Activated CD4-positive, alpha-beta T cell treated with anti-CD3 and anti-CD28 coated beads for 36 hours (primary cell): ENCODE measurements around the gene PNO1. TPM values are rescaled to one million over a fixed set of nuclear protein-coding genes. Genes with fewer than 3 reads are reported as not detected.
"Not testable (repeated sequence)": the region's sequence is repeated elsewhere in the genome, so short reads cannot be mapped to it uniquely, and the experiment has no call there.

Experiments
- ATAC-seq: fragments of 200-7000 bp; cut with Tn5 transposase; one replicate; pipeline ENCODE4 v1.10.0; 2021; ENCODE audit warnings: mild to moderate bottlenecking, moderate library complexity
- CTCF ChIA-PET: fragments of 350-600 bp; sonication (Branson Sonifier 250); formaldehyde crosslinking; loops from one replicate; lab custom pipeline; 2021; ENCODE audit warnings: antibody characterized with exemption; lab: Charles Lee
- POLR2A ChIA-PET: fragments of 350-600 bp; sonication (Branson Sonifier 250); formaldehyde crosslinking; loops from one replicate; lab custom pipeline; 2021; ENCODE audit warnings: antibody characterized with exemption, inconsistent platforms; lab: Charles Lee
- DNase-seq: peaks from one replicate; pipeline ENCODE4 v3.0.0-alpha.2; 2020
- H3K27ac Mint-ChIP-seq: one replicate; pipeline ENCODE4 v1.8.0; 2021; ENCODE audit warnings: mixed read lengths
- H3K27me3 Mint-ChIP-seq: one replicate; pipeline ENCODE4 v1.8.0; 2021; ENCODE audit warnings: mixed read lengths
- H3K36me3 Mint-ChIP-seq: one replicate; pipeline ENCODE4 v1.8.0; 2021; ENCODE audit warnings: low read depth, mixed read lengths
- H3K4me1 Mint-ChIP-seq: one replicate; pipeline ENCODE4 v1.8.0; 2021; ENCODE audit warnings: mixed read lengths
- H3K4me3 Mint-ChIP-seq: one replicate; pipeline ENCODE4 v1.8.0; 2021; ENCODE audit warnings: mild to moderate bottlenecking, moderate library complexity, mixed read lengths
- H3K9me3 Mint-ChIP-seq: one replicate; pipeline ENCODE4 v1.8.0; 2021; ENCODE audit warnings: low read depth, mixed read lengths
- intact Hi-C, 2 experiments: fragments of 100-400 bp; cut with DNase I in 1 of 2; cut with micrococcal nuclease in 1 of 2; formaldehyde crosslinking; loops; one replicate each; pipeline versions ENCODE4 v1.14.2 to v1.15.1; 2022 to 2024; cut with DNase I, micrococcal nuclease
- total RNA-seq, 2 experiments: library from RNA; stranded (reverse); gene quantifications; one replicate each; pipeline ENCODE4 v1.2.3, GENCODE V29; 2021

Gene PNO1
- 10 to 100 TPM; 15.7 to 20.5 TPM for total RNA-seq

DNA sequence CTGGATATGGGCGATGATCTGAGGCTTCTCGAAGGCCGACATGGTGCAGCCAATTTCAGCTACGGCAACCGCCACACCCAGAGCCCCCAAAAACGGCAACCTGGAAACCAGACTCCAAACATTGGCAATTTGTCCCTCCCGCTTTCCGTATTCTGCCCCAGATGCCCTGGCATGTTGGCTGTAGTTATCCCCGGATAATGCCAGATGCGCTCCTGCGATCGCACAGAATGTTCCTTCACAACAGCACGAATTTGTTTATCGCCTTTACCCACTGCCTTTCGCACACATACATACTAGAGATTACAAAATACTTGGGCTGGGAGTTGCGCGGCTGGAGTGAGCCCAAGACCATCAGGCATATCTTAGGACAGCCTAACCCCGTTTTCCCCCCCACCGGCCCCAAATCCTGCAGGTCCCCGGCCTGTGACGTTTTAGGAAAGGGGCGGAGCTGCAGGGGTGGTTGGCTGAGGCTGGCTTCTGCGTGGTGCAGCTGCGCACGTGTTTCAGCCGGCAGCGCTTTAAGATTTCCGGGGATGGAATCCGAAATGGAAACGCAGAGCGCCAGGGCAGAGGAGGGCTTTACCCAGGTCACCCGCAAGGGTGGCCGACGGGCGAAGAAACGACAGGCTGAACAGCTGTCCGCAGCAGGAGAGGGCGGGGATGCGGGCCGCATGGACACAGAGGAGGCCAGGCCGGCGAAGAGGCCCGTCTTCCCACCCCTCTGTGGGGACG is at the start of gene PNO1:
Gene PNO1, plus strand, starts transcription at position 487 of the 732 bp plus-strand sequence. Its CDS starts 47 bp downstream, at position 534.
- peak; percentile 98 for DNase-seq
- POLR2A ChIA-PET, result interaction anchor here (0.6 to 1.9 kb wide), 5 partner anchors 12 to 95 kb away, joined by 3 to 13 read pairs (median 3); partner anchors contain the start of gene PPP3R1
- peak within 1 kb of the TSS; percentile 100 for H3K27ac Mint-ChIP-seq
- ATAC-seq, result peak; percentile 93
- CTCF ChIA-PET, result interaction anchor here (0.6 to 1.5 kb wide), 5 partner anchors 12 to 46 kb away, joined by 3 to 4 read pairs (median 4); no protein-coding TSS in a partner anchor
- no peaks in the 10 kb centered on the region for H3K27me3 Mint-ChIP-seq
- no peaks in the 10 kb centered on the region for H3K9me3 Mint-ChIP-seq
- H3K36me3 Mint-ChIP-seq, result peaks cover 37% of the 10 kb centered on the region
- peak within 1 kb of the TSS; percentile 97 for H3K4me3 Mint-ChIP-seq
- peaks cover 51% of the 10 kb centered on the region for H3K4me1 Mint-ChIP-seq
- intact Hi-C loops, result loop anchor here (1.0 to 5.0 kb wide), 8 partner anchors 35 to 760 kb away; partner anchors contain the start of genes C1D (in 2 of the 2), APLF (in 1 of the 2), ETAA1 (in 1 of the 2) and FBXO48 (in 1 of the 2)

- H3K27ac Mint-ChIP-seq, result no peak overlapping the region
- ATAC-seq (no peak), DNase-seq (no peak)
- ChIA-PET POLR2A (no interaction called here), CTCF (interaction anchor here (0.5 to 1.0 kb wide), 3 partner anchors 14 to 22 kb away, joined by 3 to 5 read pairs (median 3); no protein-coding TSS in a partner anchor)
- H3K36me3 Mint-ChIP-seq, result peaks cover 3% of the 10 kb centered on the region
- no peak overlapping the region for H3K4me3 Mint-ChIP-seq
- H3K9me3 Mint-ChIP-seq, result peaks cover 14% of the 10 kb centered on the region
- H3K4me1 Mint-ChIP-seq, result no peaks in the 10 kb centered on the region
- intact Hi-C loops, result no loop called here
- no peaks in the 10 kb centered on the region for H3K27me3 Mint-ChIP-seq
These were observed 49.6 kb upstream of the PNO1 start for GRCh38 chr2:68108120-68108519.

GRCh38 chr2:68110102-68110501 is 47.6 kb upstream of the PNO1 start:
- ATAC-seq, result no peak
- CTCF ChIA-PET, result interaction anchor here (0.8 kb wide), 1 partner anchor 12 kb away, joined by 3 read pairs; no protein-coding TSS in a partner anchor
- intact Hi-C loops, result no loop called here

DNA sequence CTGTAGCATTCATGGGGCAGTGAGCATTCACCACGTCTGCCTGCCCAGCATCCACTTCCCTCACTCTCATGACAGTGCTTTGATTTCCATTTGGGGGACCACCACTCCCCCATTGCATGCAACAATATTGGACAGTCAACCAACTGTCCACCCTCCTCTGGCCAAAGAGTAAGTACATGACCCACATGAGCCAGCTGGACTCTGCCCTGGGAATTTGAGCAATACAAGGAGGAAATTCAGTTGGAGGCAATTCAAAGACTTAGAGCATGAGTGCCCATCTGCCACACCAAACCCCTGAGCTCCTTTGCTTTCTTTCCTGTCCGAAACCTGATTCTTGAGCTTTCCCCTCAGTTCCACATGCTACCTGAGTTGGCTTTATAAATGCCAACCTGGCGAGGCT is 41.7 kb upstream of the PNO1 start:
- Mint-ChIP-seq H3K36me3 (no peaks in the 10 kb centered on the region), H3K9me3 (no peaks in the 10 kb centered on the region), H3K4me3 (no peak overlapping the region), H3K27me3 (no peaks in the 10 kb centered on the region), H3K4me1 (no peaks in the 10 kb centered on the region), H3K27ac (no peak overlapping the region)
- ChIA-PET CTCF (interaction anchor here (1.4 kb wide), 1 partner anchor 14 kb away, joined by 4 read pairs; no protein-coding TSS in a partner anchor), POLR2A (interaction anchor here (0.6 kb wide), 1 partner anchor 176 kb away, joined by 3 read pairs; no protein-coding TSS in a partner anchor)
- no peak for DNase-seq
- no peak for ATAC-seq
- intact Hi-C loops, result no loop called here

More at GRCh38 chr2:68110102-68110501, 47.6 kb upstream of the PNO1 start:
- Mint-ChIP-seq H3K9me3 (peaks cover 12% of the 10 kb centered on the region), H3K4me3 (no peak overlapping the region), H3K36me3 (peaks cover 3% of the 10 kb centered on the region), H3K27me3 (no peaks in the 10 kb centered on the region), H3K4me1 (no peaks in the 10 kb centered on the region), H3K27ac (no peak overlapping the region)
- POLR2A ChIA-PET, result no interaction called here
- DNase-seq, result no peak

GRCh38 chr2:68117922-68118321 is 39.8 kb upstream of the PNO1 start:
- CTCF ChIA-PET, H3K4me3 Mint-ChIP-seq, ATAC-seq, H3K4me1 Mint-ChIP-seq, DNase-seq, POLR2A ChIA-PET, H3K36me3 Mint-ChIP-seq, H3K27me3 Mint-ChIP-seq, H3K27ac Mint-ChIP-seq, H3K9me3 Mint-ChIP-seq, intact Hi-C loops: not testable (repeated sequence)

DNA sequence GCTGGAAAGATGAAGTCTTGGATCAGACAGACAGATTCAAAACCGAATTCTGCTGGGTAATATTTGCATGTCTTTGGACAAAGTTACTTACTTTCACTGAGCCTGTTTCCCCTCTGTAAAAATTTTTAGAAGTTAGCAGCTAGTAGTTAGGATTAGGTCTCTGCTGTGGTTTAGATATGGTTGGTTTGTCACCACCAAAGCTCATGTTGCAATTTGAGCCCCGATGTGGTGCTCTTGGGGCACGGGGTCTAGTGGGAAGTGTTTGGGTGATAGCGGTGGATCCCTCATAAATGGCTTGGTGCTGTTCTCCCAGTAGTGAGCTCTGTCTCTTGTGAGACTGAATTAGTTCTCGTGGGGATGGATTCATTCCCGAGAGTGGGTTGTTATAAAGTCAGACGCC is 38.9 kb upstream of the PNO1 start:
- no peak for DNase-seq
- ChIA-PET CTCF (interaction anchor here (0.9 kb wide), 1 partner anchor 164 kb away, joined by 3 read pairs; no protein-coding TSS in a partner anchor), POLR2A (no interaction called here)
- intact Hi-C loops, result no loop called here
- no peaks in the 10 kb centered on the region for H3K36me3 Mint-ChIP-seq
- peaks cover 2% of the 10 kb centered on the region for H3K4me1 Mint-ChIP-seq
- ATAC-seq, result no peak
- no peak overlapping the region for H3K4me3 Mint-ChIP-seq
- no peak overlapping the region for H3K27ac Mint-ChIP-seq
- H3K27me3 Mint-ChIP-seq, result no peaks in the 10 kb centered on the region
- H3K9me3 Mint-ChIP-seq, result no peaks in the 10 kb centered on the region

DNA sequence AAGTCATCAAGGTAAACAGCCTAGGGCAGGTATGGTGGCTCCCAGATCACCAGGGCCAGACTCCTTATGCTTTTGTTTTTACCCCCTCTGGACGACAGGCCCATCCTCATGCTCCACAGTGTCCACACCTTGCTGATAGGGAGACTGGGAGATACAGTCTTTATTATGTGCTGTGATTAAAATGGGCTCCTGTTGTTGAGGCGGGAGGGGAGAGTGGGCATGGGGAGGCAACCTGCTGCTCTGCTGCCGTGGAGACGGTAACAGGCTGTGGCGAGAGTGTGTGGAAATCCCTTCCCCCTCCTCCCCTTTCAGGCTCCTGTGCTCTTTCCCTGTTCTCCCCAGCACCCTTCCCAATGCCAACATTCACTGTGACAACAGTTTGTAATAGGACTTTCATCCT is 38.2 kb upstream of the PNO1 start:
- no peak overlapping the region for H3K27ac Mint-ChIP-seq
- H3K27me3 Mint-ChIP-seq, result no peaks in the 10 kb centered on the region
- H3K9me3 Mint-ChIP-seq, result no peaks in the 10 kb centered on the region
- POLR2A ChIA-PET, result no interaction called here
- H3K36me3 Mint-ChIP-seq, result no peaks in the 10 kb centered on the region
- DNase-seq (no peak), ATAC-seq (no peak)
- CTCF ChIA-PET, result interaction anchor here (0.9 to 5.1 kb wide), 2 partner anchors 164 kb away, joined by 3 to 72 read pairs; no protein-coding TSS in a partner anchor
- peaks cover 2% of the 10 kb centered on the region for H3K4me1 Mint-ChIP-seq
- intact Hi-C loops, result no loop called here
- H3K4me3 Mint-ChIP-seq, result no peak overlapping the region

- DNase-seq, result peak; percentile 87
- CTCF ChIA-PET, result interaction anchor here (0.6 to 5.1 kb wide), 37 partner anchors 10 to 438 kb away, joined by 3 to 72 read pairs (median 4); no protein-coding TSS in a partner anchor
- intact Hi-C loops, result loop anchor here (1.0 to 5.0 kb wide), 6 partner anchors 63 to 320 kb away; no protein-coding TSS in a partner anchor
- Mint-ChIP-seq H3K27ac (no peak overlapping the region), H3K4me1 (peaks cover 2% of the 10 kb centered on the region), H3K9me3 (no peaks in the 10 kb centered on the region), H3K36me3 (no peaks in the 10 kb centered on the region), H3K27me3 (no peaks in the 10 kb centered on the region), H3K4me3 (no peak overlapping the region)
- POLR2A ChIA-PET, result interaction anchor here (0.7 kb wide), 1 partner anchor 170 kb away, joined by 3 read pairs; no protein-coding TSS in a partner anchor
- no peak for ATAC-seq
These were observed 35.6 kb upstream of the PNO1 start for GRCh38 chr2:68121873-68122679.

DNA sequence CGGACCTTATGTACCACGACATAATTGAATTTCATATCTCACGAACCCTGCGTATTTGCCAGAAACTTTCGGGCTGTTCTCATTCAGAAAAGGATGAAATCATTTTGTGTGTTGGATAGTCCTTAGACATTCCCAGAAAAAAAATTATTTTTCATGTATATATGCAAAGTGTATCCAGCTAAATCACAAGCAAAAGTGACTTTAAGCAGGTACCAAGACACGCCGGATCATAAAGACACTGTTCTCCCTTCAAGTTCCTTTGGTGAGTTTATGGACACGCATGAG is 35.1 kb upstream of the PNO1 start:
- Mint-ChIP-seq H3K36me3 (no peaks in the 10 kb centered on the region), H3K4me1 (peaks cover 2% of the 10 kb centered on the region), H3K27ac (no peak overlapping the region), H3K27me3 (no peaks in the 10 kb centered on the region), H3K9me3 (no peaks in the 10 kb centered on the region), H3K4me3 (no peak overlapping the region)
- ATAC-seq, result no peak
- ChIA-PET POLR2A (interaction anchor here (0.7 kb wide), 1 partner anchor 169 kb away, joined by 3 read pairs; no protein-coding TSS in a partner anchor), CTCF (interaction anchor here (0.7 to 5.1 kb wide), 27 partner anchors 9 to 319 kb away, joined by 3 to 72 read pairs (median 5); no protein-coding TSS in a partner anchor)
- no peak for DNase-seq
- intact Hi-C loops, result loop anchor here (1.0 to 5.0 kb wide), 6 partner anchors 62 to 320 kb away; no protein-coding TSS in a partner anchor

DNA sequence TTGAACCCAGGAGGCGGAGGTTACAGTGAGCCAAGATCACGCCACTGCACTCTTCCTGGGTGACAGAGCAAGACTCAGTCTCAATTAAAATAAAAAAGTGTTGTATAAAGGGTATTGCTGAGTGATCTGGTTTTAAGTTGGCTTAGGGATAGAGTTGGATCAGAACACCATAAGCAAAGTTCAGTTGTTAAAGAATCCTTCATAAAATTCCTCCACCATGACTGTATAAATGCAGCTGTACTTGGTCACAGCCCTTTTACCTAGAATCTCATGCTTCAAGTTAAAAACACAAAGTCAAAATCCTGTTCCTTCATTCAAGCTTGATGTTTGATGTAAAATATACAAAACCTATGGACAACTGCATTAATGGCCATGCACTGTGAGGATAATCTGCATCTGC is 33.4 kb upstream of the PNO1 start:
- ATAC-seq (no peak), DNase-seq (no peak)
- Mint-ChIP-seq H3K36me3 (no peaks in the 10 kb centered on the region), H3K4me1 (peaks cover 2% of the 10 kb centered on the region), H3K27me3 (no peaks in the 10 kb centered on the region), H3K27ac (no peak overlapping the region), H3K4me3 (no peak overlapping the region), H3K9me3 (no peaks in the 10 kb centered on the region)
- ChIA-PET POLR2A (interaction anchor here (0.6 to 1.1 kb wide), 2 partner anchors 92 to 118 kb away, joined by 3 to 4 read pairs; no protein-coding TSS in a partner anchor), CTCF (interaction anchor here (0.6 to 5.1 kb wide), 7 partner anchors 23 to 328 kb away, joined by 3 to 72 read pairs (median 5); no protein-coding TSS in a partner anchor)
- intact Hi-C loops, result loop anchor here in 1 of 2 experiments (5.0 kb wide), 1 partner anchor 318 kb away; no protein-coding TSS in a partner anchor
